HT-29 (cell line): ENCODE results near the gene TANGO2. TPM values are rescaled to one million over a fixed set of nuclear protein-coding genes. Genes with fewer than 3 reads are reported as not detected.

Source experiments
- DNase-seq: peaks from one replicate; pipeline ENCODE4 v3.0.0-alpha.2; 2015; ENCODE audit warnings: low spot score
- total RNA-seq: library from RNA; depleted of rRNA; stranded (reverse); fragments of >200 nt; shearing (Covaris generic); gene quantifications from 2 replicates; pipeline ENCODE4 v1.2.3, GENCODE V29; 2014; rRNA removed

TANGO2 gene, protein sequence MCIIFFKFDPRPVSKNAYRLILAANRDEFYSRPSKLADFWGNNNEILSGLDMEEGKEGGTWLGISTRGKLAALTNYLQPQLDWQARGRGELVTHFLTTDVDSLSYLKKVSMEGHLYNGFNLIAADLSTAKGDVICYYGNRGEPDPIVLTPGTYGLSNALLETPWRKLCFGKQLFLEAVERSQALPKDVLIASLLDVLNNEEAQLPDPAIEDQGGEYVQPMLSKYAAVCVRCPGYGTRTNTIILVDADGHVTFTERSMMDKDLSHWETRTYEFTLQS
- 71.9 and 88.2 TPM in 2 replicates for total RNA-seq

DNA sequence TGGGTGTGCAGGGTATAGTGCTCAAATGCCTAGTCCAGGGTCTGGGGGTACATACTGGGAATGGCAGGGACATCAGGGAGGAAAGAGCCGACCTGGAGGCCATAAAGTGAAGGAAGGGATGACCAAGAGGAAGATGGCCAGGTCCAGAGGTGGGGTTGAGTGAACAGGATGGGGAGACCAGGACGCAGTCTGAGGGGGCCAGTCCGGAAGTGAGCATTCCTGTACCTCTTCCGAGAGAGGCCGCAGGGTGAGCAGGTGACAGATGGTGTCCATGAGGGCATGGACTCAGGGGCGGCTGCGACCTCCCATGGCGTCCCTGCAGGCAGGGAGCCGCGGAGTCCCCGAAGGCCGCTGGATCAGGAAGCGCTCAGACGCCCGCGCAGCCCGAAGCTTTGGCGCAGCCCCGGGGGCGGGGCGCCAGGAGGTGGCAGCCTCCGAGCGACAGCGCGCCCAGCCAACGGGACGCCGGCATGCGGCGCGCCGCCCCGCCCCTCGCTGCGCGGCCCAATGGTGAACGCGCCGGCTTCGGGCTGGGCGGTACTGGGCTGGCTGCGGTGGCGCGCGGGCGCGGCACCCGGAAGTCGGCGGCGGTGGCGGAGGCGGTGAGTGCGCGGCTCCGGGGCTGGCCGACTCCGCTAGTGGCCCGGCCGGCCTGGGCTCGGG lies at the start of gene TANGO2:
Gene TANGO2 (plus strand): TSS at position 578 of the 663 bp plus-strand sequence. CDS start 15,689 bp downstream, outside the sequence.
- peak; percentile 99 for DNase-seq

DNA sequence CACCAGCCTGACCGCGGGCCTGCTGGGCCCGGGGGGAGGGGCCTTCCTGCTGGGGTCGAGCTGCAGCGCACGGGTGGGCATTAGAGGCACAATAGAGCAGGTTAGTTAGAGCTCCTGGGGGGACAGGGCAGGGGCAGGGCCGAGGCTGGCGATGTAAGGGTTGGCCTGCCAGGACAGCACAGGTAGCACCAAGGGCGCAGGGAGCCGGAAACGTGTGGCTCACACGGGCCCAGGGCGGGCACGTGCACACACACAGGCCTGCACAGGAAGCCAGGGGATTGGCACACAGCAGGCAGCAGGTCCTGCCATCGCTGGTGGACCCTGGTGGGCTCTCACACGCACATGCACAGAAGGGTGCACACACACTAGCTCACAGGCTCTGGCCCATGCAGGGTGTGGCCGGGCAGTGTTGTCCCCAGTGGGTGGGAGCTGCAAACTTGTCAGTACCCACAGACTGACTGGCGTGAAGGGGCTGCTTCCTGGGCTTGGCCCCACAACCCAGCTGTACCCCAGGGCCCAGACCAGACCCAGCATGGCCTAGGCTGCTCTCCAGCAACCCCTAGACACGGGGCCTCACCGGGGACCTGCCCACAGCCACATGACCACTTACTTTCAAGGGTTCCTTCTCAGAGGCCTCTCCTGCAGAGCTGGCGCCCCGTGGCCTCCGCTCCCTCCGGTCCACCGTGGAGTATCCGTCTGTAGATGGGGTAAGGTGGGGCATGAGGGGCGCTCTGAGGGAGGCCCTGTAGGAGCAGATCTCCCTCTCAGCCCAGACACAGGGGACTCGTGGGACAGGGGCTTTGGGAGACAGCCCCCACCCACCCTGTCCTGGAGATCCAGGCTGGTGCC lies 49.4 kb upstream of the TANGO2 start:
- DNase-seq = no peak

DNA sequence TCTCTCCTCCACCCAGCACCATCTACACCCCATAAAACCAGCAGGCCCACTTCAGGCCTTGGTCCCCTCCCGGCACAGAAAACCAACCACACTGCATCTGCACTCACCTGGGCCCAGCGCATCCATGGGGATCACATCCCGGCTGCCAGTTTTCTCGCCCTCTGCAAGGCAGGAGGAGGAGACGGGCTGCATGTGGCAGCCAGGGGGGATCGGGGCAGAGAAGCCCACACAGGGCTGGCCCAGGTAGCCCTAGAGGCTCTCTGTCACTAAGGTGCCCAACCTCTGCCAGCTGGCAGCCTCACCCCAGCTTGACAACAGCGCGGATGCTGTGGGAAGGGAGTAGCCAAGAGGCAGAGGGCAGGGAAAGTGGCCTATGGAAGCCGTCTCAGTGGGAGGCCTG lies 48.7 kb upstream of the TANGO2 start:
- DNase-seq = no peak

DNA sequence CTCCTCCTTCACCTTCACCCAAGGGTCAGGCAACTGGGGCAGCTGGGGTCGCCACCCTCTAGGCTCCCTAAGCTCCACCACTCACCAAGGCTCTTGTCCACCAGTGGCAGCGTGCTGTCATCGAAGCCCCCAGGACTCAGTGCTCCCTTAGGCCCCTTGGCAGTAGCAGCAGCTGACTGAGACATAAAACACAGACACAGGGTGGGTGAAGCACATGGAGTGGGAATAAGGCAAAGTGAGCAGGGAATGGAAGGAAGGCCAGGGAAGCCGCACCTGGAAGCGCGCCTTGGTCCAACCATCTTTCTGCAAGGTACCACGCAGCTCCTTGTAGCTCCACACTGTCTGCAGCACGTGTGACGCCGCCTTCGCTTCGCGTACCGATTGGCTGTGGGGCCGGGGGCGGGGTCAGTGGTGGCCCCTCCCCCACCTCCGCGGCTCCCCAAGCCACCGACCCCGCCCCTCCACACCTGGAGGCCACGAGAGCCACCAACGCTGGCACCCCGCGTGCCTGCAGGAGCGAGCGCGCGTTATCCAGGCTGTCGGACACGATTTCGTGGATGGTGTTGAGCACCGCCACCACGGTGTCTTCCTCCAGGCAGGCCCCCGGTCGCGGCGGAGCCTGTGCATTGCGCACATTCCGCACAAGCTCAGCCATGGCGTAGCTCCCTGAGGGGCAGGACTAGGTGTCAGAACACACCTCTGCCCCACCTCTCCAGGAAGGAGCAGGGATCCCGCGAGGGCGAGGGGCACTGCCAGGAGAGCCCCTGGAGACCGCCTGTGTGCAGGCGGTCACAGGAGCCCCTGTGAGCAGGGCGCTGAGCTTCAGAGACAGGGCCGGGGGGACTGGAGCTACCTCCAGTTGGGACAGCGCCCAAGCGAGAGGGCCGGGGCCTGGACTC lies 48.0 kb upstream of the TANGO2 start:
- DNase-seq = no peak

DNA sequence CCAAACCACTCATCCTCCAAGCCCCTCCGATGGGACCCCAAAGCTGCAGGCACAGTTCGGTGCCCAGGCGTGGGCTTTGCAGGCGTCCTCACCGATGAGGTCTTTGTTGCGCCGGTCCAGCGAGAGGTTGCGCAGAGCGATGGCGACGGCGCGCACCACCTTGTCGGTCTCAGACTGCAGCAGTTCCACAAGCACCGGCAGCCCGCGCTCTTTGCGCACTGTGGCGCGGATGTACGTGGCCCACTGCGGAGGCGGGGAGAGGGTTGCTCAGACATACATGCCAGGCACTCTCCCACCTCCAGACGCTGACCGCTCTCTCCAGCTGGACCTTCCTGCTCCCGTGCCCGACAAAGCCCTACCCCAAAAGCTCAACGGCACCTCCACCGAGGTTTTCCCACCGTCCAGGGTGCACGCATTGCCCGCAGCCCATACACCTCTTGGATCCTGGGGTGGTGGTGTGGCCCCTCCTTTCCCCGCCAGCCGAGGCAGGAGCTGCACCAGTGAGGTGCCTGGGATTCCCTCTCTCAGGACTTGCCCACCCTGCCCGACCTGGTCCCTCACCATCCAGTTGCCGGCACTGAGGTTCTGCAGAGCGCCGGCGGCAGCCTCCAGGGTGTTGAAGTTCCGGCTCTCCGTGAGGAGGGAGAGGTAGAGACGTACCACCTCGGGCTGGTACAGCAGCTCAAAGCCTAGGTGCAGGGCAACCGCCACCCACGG lies 47.2 kb upstream of the TANGO2 start:
- no peak for DNase-seq

DNA sequence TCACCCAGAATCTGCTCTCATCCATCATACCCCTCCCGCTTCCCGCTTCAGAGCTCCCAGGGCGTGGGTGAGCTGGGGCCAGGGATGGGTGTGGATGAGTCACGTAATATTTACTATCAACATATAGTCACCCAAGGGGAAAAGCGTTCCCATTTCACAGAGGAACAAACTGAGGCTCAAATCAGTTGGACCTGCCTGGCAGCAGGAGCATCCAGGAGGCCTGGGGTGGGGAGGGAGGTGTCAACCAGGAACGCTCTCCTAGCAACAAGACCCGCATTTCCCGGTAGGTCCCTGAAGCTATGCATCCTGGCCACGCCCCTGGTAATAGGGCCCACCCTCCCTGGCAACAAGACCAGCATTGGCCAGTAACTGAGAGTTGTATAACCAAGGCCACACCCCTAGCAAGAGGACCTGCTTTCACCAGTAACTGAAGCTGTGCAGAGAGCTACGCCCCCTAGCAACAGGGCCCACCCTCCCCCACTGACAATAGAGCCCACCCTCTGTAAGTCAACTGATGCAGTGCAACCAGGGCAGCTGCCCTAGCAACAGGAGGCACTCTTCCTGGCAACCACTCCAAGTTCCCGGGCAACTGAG lies 46.5 kb upstream of the TANGO2 start:
- peak; percentile 91 for DNase-seq

DNA sequence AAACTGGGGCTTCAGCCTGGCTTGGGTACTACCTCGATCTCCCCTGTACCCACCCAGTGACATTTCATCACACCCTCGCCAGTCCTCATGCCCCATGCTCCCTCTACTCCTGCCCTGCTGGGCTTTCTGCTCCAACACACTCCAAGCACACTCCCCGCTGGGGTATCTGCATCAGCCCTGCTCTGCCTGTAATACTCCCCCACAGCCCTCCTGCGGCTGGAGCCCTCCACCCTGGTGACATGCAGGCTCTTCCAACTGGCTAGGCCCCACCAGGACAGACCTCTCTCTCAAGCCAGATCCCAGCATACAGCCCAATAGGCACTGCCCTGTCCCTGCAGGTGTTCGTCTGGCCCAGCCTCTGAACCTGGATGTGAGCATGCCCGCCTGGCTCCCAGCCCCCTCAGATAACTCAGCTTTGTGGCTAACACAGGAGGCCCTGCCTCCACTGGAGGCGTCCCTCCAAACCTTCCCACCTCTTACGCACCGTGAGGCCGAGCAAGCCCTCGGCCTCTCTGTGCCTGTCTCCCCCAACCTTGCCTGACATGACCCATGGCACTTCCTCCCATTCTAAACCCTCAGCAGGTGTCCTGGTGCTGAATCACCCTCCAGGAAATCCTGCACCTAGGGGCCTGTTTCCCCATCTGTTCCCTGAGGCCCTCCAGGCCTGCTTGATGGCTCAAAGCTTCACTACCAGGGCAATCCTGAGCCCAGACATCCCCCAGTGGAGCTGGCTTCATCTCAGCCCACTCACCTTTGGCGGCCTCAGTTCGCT lies 45.8 kb upstream of the TANGO2 start:
- DNase-seq = peak; percentile 49

DNA sequence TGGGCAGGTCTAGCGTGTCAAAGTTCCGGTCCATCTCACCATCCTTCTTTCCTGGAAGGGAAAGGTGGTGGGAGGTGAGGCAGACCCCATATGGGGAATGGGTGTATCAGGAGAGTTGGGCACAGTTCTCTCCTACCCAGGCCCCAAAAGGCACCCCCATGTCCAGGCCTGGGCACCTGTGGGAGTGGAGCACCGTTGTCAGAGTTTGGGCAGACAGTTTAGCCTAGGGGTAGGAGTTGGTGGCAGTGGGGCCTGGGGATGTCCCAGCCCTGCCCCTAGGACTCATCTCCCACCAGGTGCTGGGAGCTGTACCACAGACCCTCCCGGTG lies 45.2 kb upstream of the TANGO2 start:
- no peak for DNase-seq

DNA sequence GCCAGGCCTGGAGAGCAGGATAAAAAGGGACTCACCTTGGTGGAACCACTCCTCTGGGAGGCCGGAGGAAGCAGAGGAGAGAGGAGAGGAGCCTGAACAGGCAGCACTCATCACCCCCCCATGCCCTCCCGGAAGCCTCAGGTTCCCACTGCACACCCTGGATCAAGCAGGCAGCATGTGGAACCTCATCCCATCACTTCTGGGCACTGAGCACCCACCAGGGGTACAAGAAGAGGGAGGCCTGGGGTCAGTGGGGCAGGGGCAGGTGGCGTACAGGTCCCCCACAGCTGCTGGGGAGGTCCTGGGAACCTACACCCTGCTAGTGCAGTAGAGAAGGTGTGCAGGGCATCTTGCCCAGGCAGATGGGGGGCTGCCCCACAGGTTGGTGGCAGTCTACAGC lies 44.2 kb upstream of the TANGO2 start:
- DNase-seq = no peak

DNA sequence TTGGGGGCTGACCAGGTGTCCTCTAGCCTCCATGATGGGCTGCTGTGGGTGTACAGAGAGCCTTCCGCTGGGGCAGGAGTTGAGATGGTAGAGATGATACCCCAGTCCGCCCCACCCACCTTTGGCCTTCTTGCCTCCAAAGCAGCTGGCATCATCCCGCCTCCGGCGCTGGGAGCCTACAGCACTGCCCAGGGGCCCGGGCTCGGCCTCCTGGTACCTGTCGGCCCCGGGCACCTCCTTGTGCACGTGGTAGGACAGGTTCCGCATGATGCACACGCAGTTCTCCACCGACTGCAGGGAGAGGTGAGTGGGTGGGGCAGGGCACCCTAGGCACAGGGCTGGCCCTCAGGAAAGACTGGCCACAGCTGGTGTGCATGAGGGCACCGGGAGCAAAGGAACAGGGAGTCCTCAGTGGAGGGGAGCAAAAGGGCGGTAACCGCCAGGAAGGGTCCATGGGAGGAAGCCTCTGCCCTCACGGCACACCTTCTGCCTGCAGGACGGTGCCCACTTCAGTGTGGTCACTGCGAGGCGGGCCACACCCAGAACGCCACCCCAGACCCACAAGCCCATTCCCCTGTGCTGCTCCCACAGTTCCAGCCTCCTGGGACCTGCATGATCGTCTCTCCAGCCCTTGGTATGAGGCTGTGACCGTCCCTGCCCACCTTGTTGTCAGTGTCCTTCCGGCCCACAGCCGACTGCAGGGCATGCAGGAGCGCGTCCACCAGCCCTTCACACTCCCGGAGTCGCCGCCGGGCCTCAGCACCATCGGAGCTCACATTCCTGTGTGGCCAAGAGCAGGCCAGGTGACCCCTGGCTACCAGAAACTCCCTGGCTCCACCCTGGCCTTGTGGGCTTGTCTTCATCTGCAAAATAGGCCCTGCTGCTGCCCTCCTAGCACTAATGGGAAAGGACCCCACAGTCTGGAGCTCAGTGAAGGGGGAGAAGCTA lies 43.3 kb upstream of the TANGO2 start:
- DNase-seq = no peak

DNA sequence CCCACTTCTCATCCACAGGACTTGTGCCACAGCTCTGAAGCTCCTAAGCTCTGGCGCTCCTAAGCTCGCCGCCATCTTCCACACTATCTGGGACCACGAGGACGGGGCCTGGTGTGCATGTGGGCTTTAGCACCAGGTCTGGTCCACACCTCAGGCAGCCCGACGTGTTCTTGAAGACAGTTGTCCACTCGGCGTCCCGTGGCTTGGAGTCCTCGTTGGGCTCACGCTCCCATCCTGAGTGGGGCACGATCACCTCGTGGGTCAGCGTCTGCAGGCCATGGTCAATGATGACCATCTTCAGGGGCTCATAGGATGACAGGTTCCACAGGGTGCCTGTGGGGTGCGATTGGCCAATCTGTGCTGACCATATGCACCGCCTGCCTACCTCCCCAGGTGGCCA lies 42.2 kb upstream of the TANGO2 start:
- DNase-seq = no peak

DNA sequence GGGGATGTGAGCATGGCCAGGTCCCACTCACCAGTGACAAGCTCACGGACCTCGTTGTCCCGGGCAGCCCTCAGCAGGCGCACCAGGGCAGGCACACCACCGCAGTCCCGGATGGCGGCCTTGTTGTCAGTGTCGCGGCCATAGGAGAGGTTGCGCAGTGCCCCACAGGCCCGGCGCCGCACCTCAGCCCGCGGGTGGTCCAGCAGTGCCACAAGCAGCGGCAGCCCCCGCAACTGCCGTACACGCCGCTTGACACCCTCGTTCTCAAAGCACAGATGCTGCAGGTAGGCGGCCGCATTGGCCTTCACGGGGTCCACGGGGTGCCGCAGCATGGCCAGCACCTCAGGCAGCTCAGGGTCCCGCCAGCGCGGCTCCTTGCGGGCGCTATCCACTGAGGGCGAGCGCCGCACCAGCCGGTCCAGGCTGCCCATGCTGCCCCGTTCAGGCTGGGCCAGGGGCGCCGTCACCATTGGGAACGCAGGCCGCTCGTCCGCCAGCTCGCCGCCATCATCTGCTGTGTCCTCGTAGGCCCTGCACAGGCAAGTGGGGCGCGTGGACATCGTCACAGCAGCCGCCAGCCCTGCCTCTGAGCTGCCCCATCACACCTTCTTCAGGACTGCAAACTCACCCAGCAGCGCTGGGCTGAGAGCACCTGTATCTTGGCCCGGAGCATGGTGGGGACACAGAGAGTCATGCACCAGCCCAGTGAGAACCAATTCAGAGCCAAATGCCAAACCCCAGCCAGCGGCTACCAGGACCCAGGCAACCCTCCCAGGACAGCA lies 41.0 kb upstream of the TANGO2 start:
- DNase-seq = no peak

DNA sequence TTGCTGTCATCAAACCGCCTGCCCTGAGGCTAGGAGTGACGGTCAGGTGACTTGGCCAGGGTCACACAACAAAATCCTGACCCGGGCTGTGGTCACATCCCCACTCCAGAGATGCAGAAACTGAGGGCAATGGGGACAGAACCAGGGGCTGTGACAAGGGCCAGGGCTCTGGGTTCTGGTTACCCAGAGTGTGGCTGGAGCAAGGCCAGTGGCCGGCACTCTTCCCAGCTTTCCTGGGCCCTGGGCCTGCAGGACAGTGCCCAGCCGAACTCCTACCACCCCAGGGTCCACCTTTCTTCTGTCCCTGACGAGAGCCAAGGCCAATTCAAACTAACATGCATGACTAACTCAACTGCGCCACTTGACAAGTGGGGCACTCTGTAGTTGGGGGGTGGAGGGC lies 40.1 kb upstream of the TANGO2 start:
- no peak for DNase-seq

DNA sequence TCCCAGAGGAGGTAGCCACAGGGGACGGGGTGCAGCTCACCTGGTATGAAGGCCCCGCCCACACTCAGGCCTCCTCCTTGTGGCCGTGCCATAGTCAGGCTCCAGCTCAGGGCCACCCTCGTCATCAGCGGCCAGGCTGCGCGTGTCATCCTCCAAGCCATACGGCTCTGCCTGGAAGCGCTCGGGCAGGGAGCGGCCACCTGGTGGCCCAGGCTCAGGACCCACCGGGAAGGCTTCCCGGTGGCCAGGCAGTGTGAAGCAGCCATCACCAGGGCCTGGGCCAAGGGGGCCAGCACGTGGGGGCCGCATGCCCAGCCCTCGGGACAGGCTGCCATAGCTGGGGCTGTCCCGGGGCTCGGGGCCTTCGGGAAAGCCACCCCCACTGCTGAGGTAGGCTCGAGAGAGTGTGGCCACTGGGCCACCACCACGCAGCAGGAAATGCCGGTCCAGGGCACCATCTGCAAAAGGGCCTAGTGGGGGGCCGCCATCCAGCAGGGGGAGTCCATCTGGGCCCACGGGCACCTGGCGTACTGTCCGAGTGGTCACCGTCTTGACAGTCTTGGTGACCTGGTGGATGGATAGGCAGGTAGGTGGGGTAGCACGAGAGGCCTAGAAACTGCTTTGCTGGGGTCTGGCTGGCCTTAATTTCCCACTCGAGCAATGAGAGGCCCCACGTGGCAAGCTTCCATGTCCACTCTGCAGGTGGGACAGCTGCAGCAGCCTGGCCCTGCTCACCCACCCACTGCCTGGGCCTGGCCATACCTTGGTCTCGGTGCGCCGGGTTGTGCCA lies 39.5 kb upstream of the TANGO2 start:
- no peak for DNase-seq

DNA sequence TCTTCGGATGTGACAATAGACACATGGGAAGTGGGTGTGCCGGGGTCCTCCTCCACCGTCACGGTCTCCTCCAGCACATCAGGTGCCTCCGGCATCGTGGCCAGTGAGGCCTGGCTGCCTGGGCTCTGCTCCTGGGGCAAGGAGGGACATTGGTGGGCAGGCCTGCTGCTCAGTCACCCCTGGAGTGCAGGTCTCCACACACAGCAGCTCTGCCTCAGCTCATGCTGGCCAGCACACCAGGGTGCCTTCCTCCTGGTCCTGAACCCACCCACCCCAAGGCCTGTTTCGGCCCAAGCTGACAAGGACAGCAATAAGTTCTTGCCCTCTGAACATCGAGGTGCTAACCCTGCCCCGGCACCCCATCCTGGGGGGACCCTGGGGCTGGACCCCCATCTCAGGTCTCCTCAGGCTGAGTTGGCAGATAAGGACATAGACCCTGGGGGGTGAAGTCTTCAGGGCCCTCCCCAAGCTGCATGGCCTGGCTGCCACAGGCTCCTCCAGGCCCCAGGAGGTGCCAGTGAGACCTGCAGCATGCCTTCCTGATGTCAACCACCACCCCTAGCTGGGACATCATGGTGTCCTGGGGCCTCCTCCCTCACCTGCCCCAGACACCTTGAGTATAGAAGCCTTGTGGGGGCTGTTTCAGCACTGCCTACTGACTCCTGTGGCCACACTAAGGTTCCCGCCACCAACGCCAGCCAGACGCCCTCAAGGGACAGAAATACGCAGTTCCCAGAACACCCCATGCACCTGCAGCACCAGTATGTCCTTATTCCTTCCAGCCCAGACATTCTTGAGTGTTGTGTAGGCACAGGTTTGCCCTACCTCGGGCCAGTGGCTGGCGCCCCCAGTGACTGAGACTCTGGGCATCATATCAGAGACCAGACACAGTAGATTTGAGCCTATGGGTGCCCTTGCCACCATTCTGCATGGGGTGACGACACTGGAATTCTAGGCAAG lies 38.7 kb upstream of the TANGO2 start:
- peak; percentile 16 for DNase-seq
